Measurements from ENCODE around the gene MAPKAPK5. TPM values are rescaled to one million over a fixed set of nuclear protein-coding genes. Genes with fewer than 3 reads are reported as not detected.

The MAPKAPK5 gene
- total RNA-seq, 1 experiment from 2014 or later: 50.3 TPM

- Histone ChIP-seq H3K27me3 (no peaks in the 10 kb centered on the region), H3K36me3 (peaks cover 61% of the 10 kb centered on the region)
Observed at GRCh38 chr12:111887926-111888745, 46.1 kb downstream of the MAPKAPK5 start.

GRCh38 chr12:111893287-111893686 lies 51.3 kb downstream of the MAPKAPK5 start:
- Histone ChIP-seq H3K27me3 (no peaks in the 10 kb centered on the region), H3K4me1 (no peaks in the 10 kb centered on the region), H3K36me3 (peaks cover 48% of the 10 kb centered on the region), H3K27ac (no peak overlapping the region), H3K4me3 (no peak overlapping the region), H3K9me3 (replicated peaks) (no peaks in the 10 kb centered on the region)
- DNase-seq: no peak

More at GRCh38 chr12:111887926-111888745, 46.1 kb downstream of the MAPKAPK5 start:
- no peaks in the 10 kb centered on the region for H3K9me3 ChIP-seq (replicated peaks)
- H3K4me1 ChIP-seq: no peaks in the 10 kb centered on the region
- no peak for DNase-seq
- no peak overlapping the region for H3K27ac ChIP-seq
- no peak overlapping the region for H3K4me3 ChIP-seq

- Histone ChIP-seq H3K9me3 (replicated peaks) (no peaks in the 10 kb centered on the region), H3K27me3 (no peaks in the 10 kb centered on the region), H3K27ac (no peak overlapping the region), H3K36me3 (peaks cover 42% of the 10 kb centered on the region), H3K4me1 (no peaks in the 10 kb centered on the region), H3K4me3 (no peak overlapping the region)
- DNase-seq: no peak
Observed at GRCh38 chr12:111894556-111894955, 52.5 kb downstream of the MAPKAPK5 start.

- no peaks in the 10 kb centered on the region for H3K4me1 ChIP-seq
- H3K36me3 ChIP-seq: peaks cover 14% of the 10 kb centered on the region
- H3K27ac ChIP-seq: no peak overlapping the region
- H3K4me3 ChIP-seq: no peak overlapping the region
- no peaks in the 10 kb centered on the region for H3K9me3 ChIP-seq (replicated peaks)
- DNase-seq: no peak
- no peaks in the 10 kb centered on the region for H3K27me3 ChIP-seq
Observed at GRCh38 chr12:111901182-111901581, 59.2 kb downstream of the MAPKAPK5 start.

- no peaks in the 10 kb centered on the region; the same call in 1 of the 2 replicates for H3K9me3 ChIP-seq (replicated peaks)
- peaks cover 3% of the 10 kb centered on the region; the same call in 1 of the 2 replicates for H3K36me3 ChIP-seq
- DNase-seq: no peak
- no peak overlapping the region for H3K27ac ChIP-seq
- H3K27me3 ChIP-seq: no peaks in the 10 kb centered on the region
- H3K4me3 ChIP-seq: no peak overlapping the region
- H3K4me1 ChIP-seq: no peaks in the 10 kb centered on the region
Observed at GRCh38 chr12:111904446-111904975, 62.5 kb downstream of the MAPKAPK5 start.

GRCh38 chr12:111905502-111905901 lies 63.5 kb downstream of the MAPKAPK5 start:
- Histone ChIP-seq H3K27ac (no peak overlapping the region), H3K4me3 (no peak overlapping the region), H3K4me1 (no peaks in the 10 kb centered on the region), H3K27me3 (no peaks in the 10 kb centered on the region), H3K36me3 (0 out of 2 replicates have a peak, but pooled peaks cover 3% of the 10 kb centered on the region), H3K9me3 (replicated peaks) (no peaks in the 10 kb centered on the region; the same call in 1 of the 2 replicates)
- DNase-seq: no peak

GRCh38 chr12:111907740-111908139 lies 65.7 kb downstream of the MAPKAPK5 start:
- no peaks in the 10 kb centered on the region for H3K4me1 ChIP-seq
- no peak overlapping the region for H3K27ac ChIP-seq
- no peaks in the 10 kb centered on the region; the same call in 1 of the 2 replicates for H3K9me3 ChIP-seq (replicated peaks)
- H3K27me3 ChIP-seq: no peaks in the 10 kb centered on the region
- H3K36me3 ChIP-seq: no peaks in the 10 kb centered on the region
- DNase-seq: no peak
- no peak overlapping the region for H3K4me3 ChIP-seq

- H3K9me3 ChIP-seq (replicated peaks): no peaks in the 10 kb centered on the region
- H3K27ac ChIP-seq: no peak overlapping the region
- no peaks in the 10 kb centered on the region for H3K36me3 ChIP-seq
- H3K4me1 ChIP-seq: no peaks in the 10 kb centered on the region
- no peaks in the 10 kb centered on the region for H3K27me3 ChIP-seq
- no peak overlapping the region for H3K4me3 ChIP-seq
- no peak for DNase-seq
Observed at GRCh38 chr12:111925171-111925570, 83.1 kb downstream of the MAPKAPK5 start.

GRCh38 chr12:111926631-111927030 lies 84.6 kb downstream of the MAPKAPK5 start:
- Histone ChIP-seq H3K27ac (no peak overlapping the region), H3K4me3 (no peak overlapping the region)

GRCh38 chr12:111927346-111927745 lies 85.3 kb downstream of the MAPKAPK5 start:
- no peaks in the 10 kb centered on the region for H3K4me1 ChIP-seq
- H3K27ac ChIP-seq: no peak overlapping the region
- H3K9me3 ChIP-seq (replicated peaks): no peaks in the 10 kb centered on the region
- H3K36me3 ChIP-seq: no peaks in the 10 kb centered on the region
- H3K27me3 ChIP-seq: no peaks in the 10 kb centered on the region
- no peak for DNase-seq
- no peak overlapping the region for H3K4me3 ChIP-seq

More at GRCh38 chr12:111926631-111927030, 84.6 kb downstream of the MAPKAPK5 start:
- Histone ChIP-seq H3K9me3 (replicated peaks) (no peaks in the 10 kb centered on the region), H3K4me1 (no peaks in the 10 kb centered on the region), H3K36me3 (no peaks in the 10 kb centered on the region), H3K27me3 (no peaks in the 10 kb centered on the region)
- DNase-seq: no peak

GRCh38 chr12:111932241-111932640 lies 90.2 kb downstream of the MAPKAPK5 start:
- no peaks in the 10 kb centered on the region for H3K9me3 ChIP-seq (replicated peaks)
- no peaks in the 10 kb centered on the region for H3K27me3 ChIP-seq
- no peak overlapping the region for H3K4me3 ChIP-seq
- H3K4me1 ChIP-seq: no peaks in the 10 kb centered on the region
- no peaks in the 10 kb centered on the region for H3K36me3 ChIP-seq
- DNase-seq: no peak
- H3K27ac ChIP-seq: no peak overlapping the region

- Histone ChIP-seq H3K27ac (no peak overlapping the region), H3K27me3 (no peaks in the 10 kb centered on the region), H3K4me1 (no peaks in the 10 kb centered on the region), H3K4me3 (no peak overlapping the region), H3K36me3 (no peaks in the 10 kb centered on the region), H3K9me3 (replicated peaks) (no peaks in the 10 kb centered on the region)
- DNase-seq: no peak
Observed at GRCh38 chr12:111936869-111937268, 94.8 kb downstream of the MAPKAPK5 start.

- Histone ChIP-seq H3K27me3 (no peaks in the 10 kb centered on the region), H3K4me3 (no peak overlapping the region), H3K27ac (no peak overlapping the region), H3K4me1 (no peaks in the 10 kb centered on the region), H3K36me3 (no peaks in the 10 kb centered on the region), H3K9me3 (replicated peaks) (no peaks in the 10 kb centered on the region)
- no peak for DNase-seq
Observed at GRCh38 chr12:111937429-111937828, 95.4 kb downstream of the MAPKAPK5 start.

GRCh38 chr12:111942557-111942956 lies 100.5 kb downstream of the MAPKAPK5 start:
- H3K36me3 ChIP-seq: no peaks in the 10 kb centered on the region
- no peaks in the 10 kb centered on the region; the same call in 1 of the 2 replicates for H3K4me1 ChIP-seq
- H3K27me3 ChIP-seq: no peaks in the 10 kb centered on the region
- H3K4me3 ChIP-seq: no peak overlapping the region
- no peak overlapping the region for H3K27ac ChIP-seq
- H3K9me3 ChIP-seq (replicated peaks): no peaks in the 10 kb centered on the region
- no peak for DNase-seq

- Histone ChIP-seq H3K4me1 (no peaks in the 10 kb centered on the region; the same call in 1 of the 2 replicates), H3K9me3 (replicated peaks) (no peaks in the 10 kb centered on the region), H3K4me3 (no peak overlapping the region), H3K36me3 (no peaks in the 10 kb centered on the region), H3K27me3 (no peaks in the 10 kb centered on the region), H3K27ac (no peak overlapping the region)
- no peak for DNase-seq
Observed at GRCh38 chr12:111943929-111944328, 101.9 kb downstream of the MAPKAPK5 start.
